SK-N-SH (cell line): ENCODE measurements around the gene C9orf50. TPM values are rescaled to one million over a fixed set of nuclear protein-coding genes. Genes with fewer than 3 reads are reported as not detected.

Experiments used
- CTCF ChIA-PET: fragments of 300-600, 350-600 bp; formaldehyde crosslinking; extraction: SDS; loops from one replicate; lab custom pipeline; 2021; lab: Yijun Ruan, JAX
- POLR2A ChIA-PET: fragments of 350-600 bp; sonication (Branson Sonifier 250); formaldehyde crosslinking; extraction: SDS; loops from one replicate; lab custom pipeline; 2020; ENCODE audit warnings: antibody characterized with exemption, inconsistent platforms; lab: Yijun Ruan, JAX
- DNase-seq: peaks from one replicate; pipeline ENCODE4 v3.0.0; 2012
- H2AFZ ChIP-seq: fragments of 200-600 bp; sonication (generic); 2 replicates; pipeline ENCODE4 v1.8.1; 2016; ENCODE audit warnings: antibody characterized with exemption, mild to moderate bottlenecking, low read depth
- H3F3A ChIP-seq: fragments of 200-600 bp; sonication (generic); replicated peaks from 2 replicates; pipeline ENCODE3; 2016; ENCODE audit warnings: antibody characterized with exemption, mild to moderate bottlenecking; ENCODE audit not compliant: insufficient read depth
- H3K27ac ChIP-seq, 2 experiments: fragments of 200-500 bp in 1 of 2; fragments of 200-600 bp in 1 of 2; sonication (Bioruptor generic) in 1 of 2; sonication (generic), shearing (Covaris generic) in 1 of 2; 2 replicates each; pipeline versions ENCODE4 v1.5.1 to v1.6.1; 2014 to 2016; ENCODE audit warnings: low read depth in 2 of 2, inconsistent platforms in 1 of 2, low read length in 1 of 2, mild to moderate bottlenecking in 1 of 2, mixed read lengths in 1 of 2
- H3K27me3 ChIP-seq: fragments of 200-600 bp; sonication (generic), shearing (Covaris generic); 2 replicates; pipeline ENCODE4 v1.6.1; 2016; ENCODE audit warnings: mixed run types; ENCODE audit not compliant: insufficient read depth
- H3K36me3 ChIP-seq, 2 experiments: fragments of 200-500 bp in 1 of 2; fragments of 200-600 bp in 1 of 2; sonication (Bioruptor generic) in 1 of 2; sonication (generic) in 1 of 2; replicated peaks in 1 of 2; 2 replicates each; pipeline versions ENCODE3 to v1.5.1; 2014 to 2016; ENCODE audit warnings: low read length in 1 of 2, mild to moderate bottlenecking in 1 of 2; ENCODE audit not compliant: insufficient read depth in 2 of 2, control insufficient read depth in 1 of 2
- H3K4me1 ChIP-seq, 2 experiments: fragments of 200-500 bp in 1 of 2; fragments of 200-600 bp in 1 of 2; sonication (Bioruptor generic) in 1 of 2; sonication (generic), shearing (Covaris generic) in 1 of 2; 2 replicates each; pipeline versions ENCODE4 v1.5.1 to v1.6.1; 2014 to 2016; ENCODE audit warnings: low read depth in 1 of 2, low read length in 1 of 2, mixed run types in 1 of 2; ENCODE audit not compliant: insufficient read depth in 2 of 2, control insufficient read depth in 1 of 2
- H3K4me2 ChIP-seq: fragments of 200-600 bp; sonication (generic), shearing (Covaris generic); 2 replicates; pipeline ENCODE4 v1.6.1; 2017; ENCODE audit warnings: mixed run types
- H3K4me3 ChIP-seq, 2 experiments: fragments of 200-500 bp in 1 of 2; fragments of 200-600 bp in 1 of 2; sonication (Bioruptor generic) in 1 of 2; sonication (generic), shearing (Covaris generic) in 1 of 2; 2 replicates each; pipeline versions ENCODE4 v1.5.1 to v1.8.1; 2014 to 2016; ENCODE audit warnings: low read depth in 2 of 2, inconsistent platforms in 1 of 2, low read length in 1 of 2, mild to moderate bottlenecking in 1 of 2, mixed read lengths in 1 of 2, moderate library complexity in 1 of 2
- H3K79me2 ChIP-seq: fragments of 200-600 bp; sonication (generic); 2 replicates; pipeline ENCODE4 v1.8.1; 2017; ENCODE audit warnings: mild to moderate bottlenecking; ENCODE audit not compliant: insufficient read depth
- H3K9ac ChIP-seq: fragments of 200-600 bp; sonication (generic); 2 replicates; pipeline ENCODE4 v1.6.1; 2017; ENCODE audit warnings: mixed run types
- H3K9me2 ChIP-seq: fragments of 200-600 bp; sonication (generic); 2 replicates; pipeline ENCODE4 v1.6.1; 2017; ENCODE audit warnings: mixed run types
- H3K9me3 ChIP-seq: fragments of 200-600 bp; sonication (generic); 2 replicates; pipeline ENCODE4 v1.6.1; 2017; ENCODE audit warnings: mixed run types, mild to moderate bottlenecking, moderate library complexity
- H4K20me1 ChIP-seq: fragments of 200-600 bp; sonication (generic); 2 replicates; pipeline ENCODE4 v1.6.1; 2017; ENCODE audit warnings: mild to moderate bottlenecking, mixed run types; ENCODE audit not compliant: insufficient read depth
- CHD2 ChIP-seq: fragments of 150-350 bp; IDR thresholded peaks from 2 replicates; pipeline ENCODE4 v1.6.1; 2018; ENCODE audit warnings: low read length; ENCODE audit not compliant: partially characterized antibody
- EP300 ChIP-seq, 2 experiments: IDR thresholded peaks; 2 replicates each; pipeline versions ENCODE4 v1.4.0 to v1.6.1; 2012; ENCODE audit warnings: borderline replicate concordance in 1 of 2, low read depth in 1 of 2, low read length in 1 of 2
- EZH2phosphoT487 ChIP-seq: fragments of 200-600 bp; sonication (generic); IDR thresholded peaks from 2 replicates; pipeline ENCODE4 v1.6.1; 2017; ENCODE audit warnings: low read depth, mixed run types, mild to moderate bottlenecking, antibody characterized with exemption, moderate library complexity, borderline replicate concordance
- FOXJ3 ChIP-seq: sonication (generic); formaldehyde crosslinking; IDR thresholded peaks from 2 replicates; pipeline ENCODE4 v1.5.1; 2020; ENCODE audit warnings: mild to moderate bottlenecking, missing genetic modification reagents
- FOXM1 ChIP-seq: IDR thresholded peaks from 2 replicates; pipeline ENCODE4 v1.4.0; 2012; ENCODE audit warnings: low read depth, mild to moderate bottlenecking
- GATA2 ChIP-seq: sonication (generic); formaldehyde crosslinking; IDR thresholded peaks from 2 replicates; pipeline ENCODE4 v1.5.0; 2020; ENCODE audit warnings: mild to moderate bottlenecking, missing genetic modification reagents
- JUND ChIP-seq: IDR thresholded peaks from 2 replicates; pipeline ENCODE4 v1.4.0; 2012
- NFIC ChIP-seq: IDR thresholded peaks from 2 replicates; pipeline ENCODE4 v1.4.0; 2012; ENCODE audit warnings: borderline replicate concordance
- NRF1 ChIP-seq: IDR thresholded peaks from 2 replicates; pipeline ENCODE4 v1.6.1; 2012; ENCODE audit warnings: low read depth, mild to moderate bottlenecking, low read length
- PBX3 ChIP-seq: IDR thresholded peaks from 2 replicates; pipeline ENCODE4; 2012
- RAD21 ChIP-seq: IDR thresholded peaks from 2 replicates; pipeline ENCODE4 v1.6.1; 2012; ENCODE audit warnings: mild to moderate bottlenecking, low read length
- RCOR1 ChIP-seq: fragments of 150-350 bp; IDR thresholded peaks from 2 replicates; pipeline ENCODE4 v1.6.1; 2017; ENCODE audit warnings: antibody characterized with exemption, low read length
- REST ChIP-seq: IDR thresholded peaks from 2 replicates; pipeline ENCODE4 v1.6.1; 2012; ENCODE audit warnings: mild to moderate bottlenecking, low read depth, low read length, moderate library complexity
- RXRA ChIP-seq: IDR thresholded peaks from 2 replicates; pipeline ENCODE4 v1.4.0; 2012; ENCODE audit warnings: low read depth, mild to moderate bottlenecking, borderline replicate concordance
- SIN3A ChIP-seq: IDR thresholded peaks from 2 replicates; pipeline ENCODE4 v1.6.1; 2012; ENCODE audit warnings: low read depth, mild to moderate bottlenecking, low read length, moderate library complexity, borderline replicate concordance
- TEAD4 ChIP-seq: IDR thresholded peaks from 2 replicates; pipeline ENCODE4 v1.4.0; 2012; ENCODE audit warnings: mild to moderate bottlenecking, borderline replicate concordance; ENCODE audit not compliant: insufficient read depth
- USF1 ChIP-seq: IDR thresholded peaks from 2 replicates; pipeline ENCODE4 v1.4.0; 2012; ENCODE audit warnings: low read depth, borderline replicate concordance
- USF2 ChIP-seq: fragments of 150-350 bp; IDR thresholded peaks from 2 replicates; pipeline ENCODE4 v1.6.1; 2017; ENCODE audit warnings: antibody characterized with exemption, low read length, low read depth, borderline replicate concordance
- YY1 ChIP-seq: IDR thresholded peaks from 2 replicates; pipeline ENCODE4 v1.4.0; 2012; ENCODE audit warnings: low read depth, mild to moderate bottlenecking
- ZBTB33 ChIP-seq: IDR thresholded peaks from 2 replicates; pipeline ENCODE4 v1.4.0; 2012; ENCODE audit warnings: low read depth, borderline replicate concordance
- WGBS: methylation state at CpG from one replicate; pipeline ENCODE4 v1.1.6; 2017; ENCODE audit warnings: low lambda C conversion rate; 5-methylcytosine and 5-hydroxymethylcytosine counted together
- polyA plus RNA-seq, 3 experiments: library from polyadenylated mRNA; depleted of rRNA; stranded (reverse); fragments of >200 nt; gene quantifications; 2 replicates each; pipeline ENCODE4 v1.2.3, GENCODE V29; 2012

C9orf50 gene
- polyA plus RNA-seq, 1 of the 3 experiments (the other 2 are of a cell fraction), result 0.30 TPM

GRCh38 chr9:129610213-129610472 lies 10.8 kb downstream of the C9orf50 start:
- no peaks in the 10 kb centered on the region for H4K20me1 ChIP-seq
- peak; percentile 77 for DNase-seq
- H3K9me3 ChIP-seq, result no peaks in the 10 kb centered on the region
- H2AFZ ChIP-seq, result no peak overlapping the region; the same call in 1 of the 2 replicates
- no peaks in the 10 kb centered on the region for H3K9me2 ChIP-seq
- no peaks in the 10 kb centered on the region for H3K36me3 ChIP-seq
- no peaks in the 10 kb centered on the region for H3K79me2 ChIP-seq
- H3K9ac ChIP-seq, result peak overlapping the region; percentile 82
- peak overlapping the region; percentile 58 to 60; a peak in 3 of 4 replicates for H3K27ac ChIP-seq
- H3K4me1 ChIP-seq, result peaks cover 4 to 25% of the 10 kb centered on the region in 2 experiments; a peak in 2 of 4 replicates
- no peaks in the 10 kb centered on the region for H3K27me3 ChIP-seq
- WGBS, result 0% methylated on average over 1 of the region's 24 CpGs
- peak overlapping the region; percentile 60 to 77 for H3K4me3 ChIP-seq
- peak overlapping the region; percentile 99 for H3K4me2 ChIP-seq
- ChIA-PET POLR2A (no interaction called here), CTCF (interaction anchor here (1.3 to 15.6 kb wide), 5 partner anchors 285 to 479 kb away, joined by 3 to 235 read pairs (median 27); partner anchors contain the start of gene IER5L)
- TF ChIP-seq FOXJ3 (CRISPR knock-in tag), result no peak
- no peak for TF ChIP-seq USF2
- TF ChIP-seq RAD21, result no peak
- no peak for TF ChIP-seq EZH2phosphoT487
- no peak for TF ChIP-seq REST
- TF ChIP-seq GATA2, result no peak
- no peak for TF ChIP-seq RXRA
- TF ChIP-seq NFIC, result no peak
- TF ChIP-seq SIN3A, result no peak
- no peak for TF ChIP-seq RCOR1
- TF ChIP-seq NRF1, result no peak
- TF ChIP-seq JUND, result no peak
- no peak for TF ChIP-seq YY1
- TF ChIP-seq PBX3, result no peak
- TF ChIP-seq CHD2, result no peak
- no peak for TF ChIP-seq FOXM1
- TF ChIP-seq TEAD4, result no peak
- no peak for TF ChIP-seq EP300 (IDR thresholded peaks at IDR 0.05; ENCODE audit: borderline replicate concordance in 1 of 2, low read depth in 1 of 2, low read length in 1 of 2)
- TF ChIP-seq USF1, result no peak
- no peak for TF ChIP-seq ZBTB33
- peaks cover 6% of the 10 kb centered on the region for H3F3A ChIP-seq
